ENCODE data around the gene FOXE3.
"Not testable (repeated sequence)": the region's sequence is repeated elsewhere in the genome, so short reads cannot be mapped to it uniquely, and the experiment has no call there.

FOXE3 gene

DNA sequence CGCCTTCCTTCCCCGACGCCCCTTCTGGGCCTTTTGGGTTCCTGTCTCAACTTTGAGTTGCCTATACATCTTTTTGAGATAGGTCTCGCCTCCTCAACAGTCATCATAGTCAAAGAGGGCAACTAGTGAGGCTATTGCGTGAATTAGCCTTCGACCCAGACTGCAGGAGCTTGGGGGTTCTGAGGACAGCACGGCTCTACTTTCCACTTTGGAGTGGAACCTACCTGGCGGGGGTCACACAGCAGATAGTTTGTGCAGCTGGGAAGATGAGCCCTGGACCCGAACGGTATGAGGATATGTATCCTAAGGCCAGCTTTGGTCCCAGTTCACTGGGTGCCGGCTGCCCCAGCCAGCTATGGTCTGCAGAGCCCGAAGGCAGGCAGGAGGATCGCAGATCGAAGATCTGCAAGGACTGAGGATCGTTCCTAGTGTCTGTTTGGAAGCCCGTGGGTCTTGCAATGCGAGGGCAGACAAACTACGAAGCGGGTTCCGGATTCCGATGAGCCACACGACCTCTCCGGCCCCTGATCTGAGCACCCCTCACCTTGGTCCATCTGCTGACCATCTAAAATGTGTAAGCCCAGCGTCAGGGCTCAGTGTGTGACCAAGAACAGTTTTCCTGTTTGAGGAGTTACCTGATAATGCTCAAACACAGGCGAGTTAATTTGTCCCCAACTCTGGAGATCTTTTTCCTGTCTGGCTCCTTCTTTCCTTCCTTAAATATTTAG lies 29.9 kb downstream of the FOXE3 start:
- no peak for DNase-seq (ENCODE audit: low read depth in 3 of 3, low spot score in 1 of 3)

DNA sequence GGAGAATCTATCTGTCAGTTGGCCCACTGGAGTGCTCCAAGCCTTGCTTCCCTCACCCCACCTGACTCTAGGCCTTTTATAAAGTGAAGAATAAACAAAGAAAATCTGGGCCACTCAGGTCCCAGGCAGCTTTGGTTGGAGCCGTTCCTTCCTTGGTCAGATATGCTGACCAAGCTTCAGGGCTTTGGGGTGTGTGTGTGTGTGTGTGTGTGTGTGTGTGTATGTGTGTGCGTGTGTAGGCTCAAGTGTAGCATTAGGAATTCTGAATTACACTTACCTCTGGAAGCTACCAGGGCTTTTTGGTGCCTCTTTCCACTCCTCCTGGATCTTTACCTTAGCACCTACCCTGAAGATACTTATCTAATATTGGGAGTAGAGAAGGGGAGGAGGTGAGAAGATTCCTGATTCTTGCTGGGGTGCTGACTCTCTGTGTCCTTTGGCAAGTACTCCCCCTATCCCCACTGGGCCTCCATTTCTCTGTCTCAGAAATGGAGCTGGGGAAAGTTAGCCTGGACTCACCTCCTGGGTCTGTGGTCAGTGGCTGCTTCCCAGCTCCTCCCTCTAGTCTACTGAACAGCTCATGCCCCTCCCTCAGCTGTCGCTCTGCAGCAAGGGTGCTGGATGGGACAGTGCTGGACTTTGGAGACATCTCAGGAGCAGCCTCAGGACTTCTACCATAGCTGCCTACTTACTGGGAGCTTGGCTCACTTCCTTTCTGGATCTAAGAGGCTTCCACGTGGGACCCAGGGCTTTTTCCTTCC lies 32.6 kb downstream of the FOXE3 start:
- DNase-seq (ENCODE audit: low read depth in 3 of 3, low spot score in 1 of 3), result no peak

DNA sequence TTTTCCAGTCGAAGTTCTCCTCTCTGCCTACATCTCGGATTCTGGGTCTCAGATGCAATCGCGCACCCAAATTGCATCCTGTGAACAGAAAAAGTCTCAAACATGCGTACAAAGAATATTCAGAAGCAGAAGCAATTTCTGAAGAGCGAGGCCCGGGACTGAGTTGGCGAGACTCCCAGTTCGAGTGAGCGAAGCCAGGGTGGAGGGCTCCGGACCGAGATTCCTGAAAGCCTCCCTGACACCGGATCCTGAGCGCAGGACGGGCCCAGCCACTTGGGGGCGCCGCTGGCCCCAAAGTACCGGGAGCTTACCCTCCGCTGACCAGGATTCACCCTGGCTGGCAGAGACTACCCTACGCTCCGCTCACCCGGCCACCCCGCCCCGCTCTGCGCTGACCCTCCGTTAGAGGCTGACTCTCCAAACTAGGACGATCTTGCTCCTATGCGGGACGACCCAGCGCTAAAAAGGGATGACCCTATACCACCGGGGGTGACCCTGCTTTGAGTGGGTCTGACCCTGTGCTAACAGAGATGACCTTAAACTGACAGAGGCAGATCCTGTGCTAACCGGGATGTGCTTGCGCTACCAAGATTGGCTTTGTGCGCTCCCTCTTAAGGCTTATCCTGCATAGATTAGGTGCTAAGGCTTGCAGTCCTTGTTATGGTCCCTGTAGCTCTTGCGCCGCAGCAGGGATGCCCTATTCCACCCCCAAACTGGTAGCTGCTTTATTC lies 33.9 kb downstream of the FOXE3 start:
- DNase-seq (ENCODE audit: low read depth in 3 of 3, low spot score in 1 of 3), result no peak

DNA sequence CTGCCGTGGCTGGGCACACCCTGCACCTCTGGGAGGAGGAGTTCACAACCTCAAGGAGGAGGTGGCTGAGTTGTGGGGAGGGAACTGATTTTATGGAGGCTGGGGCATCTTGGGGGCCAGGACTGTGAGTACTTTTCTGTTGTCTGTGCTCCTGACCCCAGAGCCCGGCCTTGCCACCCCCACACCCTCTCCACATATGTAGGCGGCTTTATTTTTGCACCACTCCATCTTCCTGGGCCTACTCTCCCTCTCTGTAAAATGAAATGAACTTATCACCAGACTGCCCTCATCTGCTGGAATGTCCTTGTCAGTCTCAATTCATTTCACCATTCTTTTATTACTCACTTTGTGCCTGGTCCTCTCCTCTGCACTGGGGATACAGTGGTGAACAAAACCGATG lies 34.5 kb downstream of the FOXE3 start:
- no peak for DNase-seq (ENCODE audit: low read depth in 3 of 3, low spot score in 1 of 3)

DNA sequence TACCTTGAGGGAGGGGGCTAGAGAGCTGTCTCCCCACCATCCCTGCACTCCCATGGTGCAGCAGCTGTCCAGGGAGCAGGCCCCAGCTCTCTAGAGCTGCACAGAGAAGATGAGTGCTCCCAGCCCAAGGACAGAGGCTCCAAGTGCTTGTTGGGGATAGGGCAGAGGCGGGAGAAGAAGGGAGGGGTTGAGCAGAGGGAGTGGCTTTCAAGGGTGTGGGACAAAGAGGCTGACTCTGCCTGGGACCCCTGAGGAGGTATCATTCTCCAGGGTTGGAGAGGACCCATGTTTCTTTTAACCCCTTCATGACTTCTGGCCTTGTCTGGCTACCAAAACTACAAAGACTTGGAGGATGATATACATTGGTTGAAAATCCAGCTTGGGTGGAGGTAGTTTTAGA lies 36.3 kb downstream of the FOXE3 start:
- no peak for DNase-seq (ENCODE audit: low read depth in 3 of 3, low spot score in 1 of 3)

DNA sequence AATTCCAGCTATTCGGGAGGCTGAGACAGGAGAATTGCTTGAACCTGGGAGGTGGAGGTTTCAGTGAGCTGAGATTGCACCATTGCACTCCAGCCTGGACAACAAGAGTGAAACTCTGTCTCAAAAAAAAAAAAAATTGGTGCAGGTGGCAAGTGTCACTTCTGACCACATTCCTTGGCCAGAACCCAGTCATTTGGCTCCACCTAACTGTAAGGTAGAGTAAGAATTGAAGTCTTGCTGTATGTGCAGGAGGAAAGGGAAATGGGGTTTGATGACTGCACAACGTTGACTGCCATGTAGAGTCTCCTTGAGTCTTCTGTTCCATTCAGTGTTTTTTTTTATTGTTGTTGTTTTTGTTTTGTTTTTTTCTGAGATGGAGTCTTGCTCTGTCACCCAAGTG lies 37.8 kb downstream of the FOXE3 start:
- not testable (repeated sequence) for DNase-seq (ENCODE audit: low read depth in 3 of 3, low spot score in 1 of 3)

DNA sequence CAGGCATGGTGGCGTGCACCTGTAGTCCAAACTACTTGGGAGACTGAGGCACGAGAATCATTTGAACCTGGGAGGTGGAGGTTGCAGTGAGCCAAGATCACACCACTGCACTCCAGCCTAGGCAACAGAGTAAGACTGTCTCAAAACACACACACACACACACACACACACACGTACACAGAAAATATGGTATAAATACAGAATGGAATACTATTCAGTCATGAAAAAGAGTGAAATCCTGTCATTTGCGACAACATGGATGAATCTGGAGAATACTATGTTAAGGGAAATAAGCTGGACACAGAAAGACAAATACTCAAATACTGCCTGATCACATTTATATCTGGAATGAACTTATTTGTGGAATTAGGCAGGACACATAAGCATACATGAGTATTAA lies 40.2 kb downstream of the FOXE3 start:
- no peak for DNase-seq (ENCODE audit: low read depth in 3 of 3, low spot score in 1 of 3)

DNA sequence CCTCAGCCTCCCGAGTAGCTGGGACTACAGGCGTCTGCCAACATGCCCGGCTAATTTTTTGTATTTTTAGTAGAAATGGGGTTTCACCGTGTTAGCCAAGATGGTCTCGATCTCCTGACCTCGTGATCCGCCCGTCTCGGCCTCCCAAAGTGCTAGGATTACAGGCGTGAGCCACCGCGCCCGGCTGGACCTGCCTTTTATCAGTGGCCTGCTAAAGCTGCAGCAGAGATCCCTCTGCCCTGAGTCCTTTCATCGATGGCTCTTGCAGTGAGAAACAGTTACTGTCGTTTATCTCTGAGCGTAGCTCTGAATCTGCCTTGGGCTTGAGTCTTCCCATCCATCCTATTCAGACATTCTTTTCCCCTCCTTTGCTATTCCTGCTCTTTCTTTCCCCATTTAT lies 41.5 kb downstream of the FOXE3 start:
- DNase-seq (ENCODE audit: low read depth in 3 of 3, low spot score in 1 of 3), result not testable (repeated sequence)

DNA sequence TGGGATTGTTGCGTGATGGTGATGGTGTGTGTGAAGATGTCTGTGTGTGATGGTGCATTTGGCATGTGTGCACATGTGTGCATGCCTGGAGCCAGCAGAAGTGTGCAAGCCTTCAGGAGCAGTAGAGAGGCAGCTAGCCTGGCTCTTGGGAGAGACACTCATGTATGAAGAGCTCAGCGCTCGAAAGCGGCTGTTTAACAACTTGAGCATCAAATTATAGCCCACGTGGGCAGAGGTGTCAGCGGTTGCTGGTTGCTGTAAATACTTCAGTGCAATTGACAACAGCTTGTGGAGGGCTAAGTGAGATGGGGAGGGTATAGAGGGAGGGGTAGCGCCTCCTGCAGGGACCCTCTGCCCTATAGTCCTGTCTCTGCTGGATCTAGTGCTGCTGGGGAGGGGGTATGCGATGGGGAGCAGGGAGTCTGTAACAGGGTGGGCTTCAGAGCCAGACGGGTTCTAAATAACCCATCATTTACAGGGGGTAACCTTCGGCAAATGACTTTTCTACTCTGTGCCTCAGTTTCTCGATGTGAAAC lies 43.2 kb downstream of the FOXE3 start:
- DNase-seq (ENCODE audit: low read depth in 3 of 3, low spot score in 1 of 3), result no peak

DNA sequence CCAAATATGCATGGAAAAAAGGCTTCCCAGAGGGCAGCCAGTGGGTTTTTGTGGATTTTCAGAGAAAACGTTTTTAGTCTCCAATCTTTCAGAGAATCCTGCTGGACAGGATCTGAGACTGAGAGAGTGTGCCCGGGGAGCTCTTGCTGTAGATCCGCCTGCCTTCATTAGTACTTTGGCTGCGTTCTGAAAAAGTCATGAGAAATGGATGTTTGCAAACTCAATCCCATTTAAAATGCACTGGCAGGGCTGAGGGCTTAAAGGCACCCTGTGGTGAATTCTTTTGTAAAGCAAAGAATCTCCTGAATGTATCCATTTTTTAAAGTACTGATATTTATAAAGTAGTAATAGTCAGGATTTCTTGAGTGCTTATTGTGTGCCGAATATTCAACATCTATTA lies 44.0 kb downstream of the FOXE3 start:
- DNase-seq (ENCODE audit: low read depth in 3 of 3, low spot score in 1 of 3), result no peak

DNA sequence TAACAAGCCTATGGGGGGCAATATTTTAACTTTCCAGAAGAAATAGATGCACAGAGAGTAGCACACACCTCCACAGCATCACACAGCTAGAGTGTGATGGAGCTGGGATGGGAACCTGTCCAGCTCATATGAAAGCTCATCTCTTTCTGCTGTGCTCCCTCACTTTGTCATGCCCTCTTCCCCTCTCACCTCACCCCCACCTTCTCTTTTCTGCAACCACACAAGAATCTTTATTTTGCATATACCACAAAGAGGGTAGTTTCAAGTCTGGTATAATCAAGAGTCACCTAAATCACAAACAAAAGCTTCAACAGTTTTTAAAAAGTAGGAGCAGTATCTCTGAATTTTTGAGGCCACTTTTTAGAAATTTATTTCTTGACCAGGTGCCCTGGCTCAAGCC lies 44.4 kb downstream of the FOXE3 start:
- no peak for DNase-seq (ENCODE audit: low read depth in 3 of 3, low spot score in 1 of 3)

DNA sequence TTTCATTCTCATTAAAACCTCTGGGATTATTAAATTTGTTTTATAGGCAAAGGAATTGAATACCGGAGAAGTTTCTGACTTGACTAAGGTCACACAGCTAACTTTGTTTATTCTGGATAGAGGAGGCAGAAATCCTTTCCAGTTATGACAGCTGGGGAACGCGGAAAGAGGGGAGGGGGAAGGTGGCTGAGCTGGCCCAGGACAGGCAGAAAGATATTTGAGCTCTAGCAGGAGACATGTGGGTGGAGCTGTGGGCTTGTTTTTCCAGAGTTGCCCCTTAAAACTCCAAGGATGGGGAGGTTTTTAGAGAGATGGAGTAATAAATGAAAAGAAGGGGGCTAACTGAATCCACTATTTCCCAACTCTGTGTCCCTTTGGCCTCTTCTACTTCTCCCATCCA lies 49.5 kb downstream of the FOXE3 start:
- DNase-seq (ENCODE audit: low read depth in 3 of 3, low spot score in 1 of 3), result no peak

All from stimulated activated CD4-positive, alpha-beta T cell treated with anti-CD3 and anti-CD28 coated beads, TNF-alpha, amount 100 ng/mL, for 1 hour (primary cell).